ENCODE measurements around the gene ITPKB.
"Not testable (repeated sequence)": the region's sequence is repeated elsewhere in the genome, so short reads cannot be mapped to it uniquely, and the experiment has no call there.

The ITPKB gene

GRCh38 chr1:226599636-226600238, 139.3 kb downstream of the ITPKB start:
- DNase-seq, result no peak

GRCh38 chr1:226598955-226599354, 140.1 kb downstream of the ITPKB start:
- DNase-seq, result not testable (repeated sequence)

- no peak for DNase-seq
These were observed 140.6 kb downstream of the ITPKB start for GRCh38 chr1:226598455-226598849.

- DNase-seq, result no peak
These were observed 141.2 kb downstream of the ITPKB start for GRCh38 chr1:226597616-226598454.

- no peak for DNase-seq
These were observed 142.4 kb downstream of the ITPKB start for GRCh38 chr1:226596531-226597165.

DNA sequence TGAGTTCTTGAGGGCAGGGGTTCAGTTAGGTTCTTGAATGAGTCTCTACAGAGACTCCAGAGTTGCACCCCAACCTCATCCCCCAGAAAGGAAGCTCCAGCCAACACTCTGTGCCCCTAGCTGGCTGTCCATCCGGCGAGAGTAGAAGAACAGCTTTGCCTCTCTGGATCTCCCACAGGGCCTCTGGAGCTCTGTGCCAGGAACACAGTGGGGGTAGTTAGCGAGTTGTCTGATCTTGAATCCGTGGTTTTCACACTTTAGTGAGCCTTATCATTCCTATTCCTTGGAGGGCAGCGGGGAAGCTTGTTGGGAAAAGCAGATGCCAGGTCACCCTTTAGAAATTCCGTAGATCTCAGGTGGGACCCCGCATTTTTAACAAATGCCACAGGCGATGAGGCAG, 145.5 kb downstream of the ITPKB start:
- no peak for DNase-seq

DNA sequence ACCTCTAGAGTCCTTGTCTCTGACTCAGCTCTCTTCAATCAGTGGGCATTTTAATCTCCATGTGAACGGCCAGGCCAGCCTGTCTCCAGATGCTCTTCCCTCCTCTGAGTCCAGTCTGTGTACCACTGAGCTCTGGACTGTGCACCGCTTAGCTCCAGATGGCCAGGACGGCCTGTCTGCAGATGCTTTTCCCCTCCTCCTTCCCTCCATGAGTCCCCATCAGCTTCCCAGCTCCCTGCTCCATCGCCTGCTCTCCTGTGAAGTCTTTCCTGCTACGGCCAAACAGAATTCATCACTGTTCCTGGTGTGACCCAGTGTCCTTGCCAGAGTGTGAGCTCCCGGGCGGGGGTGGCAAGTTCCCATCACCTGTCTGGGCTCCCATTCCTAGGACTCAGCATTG, 148.5 kb downstream of the ITPKB start:
- no peak for DNase-seq

GRCh38 chr1:226589008-226589733, 149.9 kb downstream of the ITPKB start:
- DNase-seq, result no peak

DNA sequence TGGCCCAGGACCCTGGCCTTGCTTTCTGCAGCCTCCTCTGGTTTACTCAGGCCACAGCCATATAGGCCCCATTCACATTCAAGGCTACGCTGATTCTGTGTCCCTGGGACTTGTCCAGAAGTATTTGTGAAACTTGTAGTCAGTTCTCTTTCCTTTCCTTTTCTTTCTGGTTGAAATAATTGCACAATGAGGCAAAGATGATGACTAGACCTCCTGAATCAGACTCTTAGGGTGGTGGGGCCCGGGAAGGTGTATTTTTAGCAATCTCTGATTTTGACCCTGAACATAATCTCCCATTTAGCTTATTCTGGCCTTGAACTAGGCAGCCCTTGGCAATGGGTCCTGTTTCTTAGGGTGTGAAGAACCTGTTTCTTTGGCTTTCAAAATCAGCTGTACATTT, 150.6 kb downstream of the ITPKB start:
- no peak for DNase-seq

GRCh38 chr1:226586650-226587422, 152.2 kb downstream of the ITPKB start:
- DNase-seq, result no peak

DNA sequence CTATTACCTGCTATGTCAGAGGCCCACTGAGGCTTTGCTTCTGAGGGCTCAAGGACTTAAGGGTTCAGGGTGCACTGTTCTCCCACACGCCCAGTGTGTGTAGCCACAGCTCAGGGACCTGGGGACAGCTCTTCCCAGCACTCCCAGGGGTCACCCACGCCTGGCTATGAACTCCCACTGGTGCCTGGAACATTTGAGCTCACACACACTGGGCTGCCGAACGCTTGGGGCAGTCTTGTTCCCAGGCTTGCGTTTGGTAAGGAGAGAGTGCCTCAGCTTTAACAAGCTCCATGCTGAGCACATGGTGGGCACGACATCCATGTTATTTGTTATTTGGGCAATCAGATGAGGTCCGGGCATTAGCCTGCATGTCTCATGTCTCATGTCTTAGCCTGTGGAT, 153.0 kb downstream of the ITPKB start:
- DNase-seq, result no peak

DNA sequence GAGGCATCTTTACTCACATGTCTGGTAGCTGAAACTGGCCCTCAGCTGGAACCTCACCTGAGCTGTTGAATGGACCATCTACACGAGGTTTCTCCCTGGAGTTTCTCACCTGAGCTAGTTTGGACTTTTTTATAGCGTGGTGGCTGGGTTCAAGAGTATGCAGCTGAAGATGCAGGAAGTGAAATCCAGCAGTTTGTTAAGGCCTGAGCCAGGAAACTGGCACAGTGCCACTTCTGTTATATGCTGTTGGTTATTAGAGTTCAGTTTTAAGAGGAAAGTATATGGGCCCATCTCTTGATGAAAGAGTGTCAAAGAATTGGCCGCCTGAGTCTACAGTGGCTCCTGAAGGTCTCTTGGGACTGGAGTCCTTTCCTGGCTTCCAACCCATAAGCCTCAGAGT, 154.9 kb downstream of the ITPKB start:
- DNase-seq, result no peak

GRCh38 chr1:226582966-226583365, 156.1 kb downstream of the ITPKB start:
- no peak for DNase-seq

All from activated T-cell treated with anti-CD3 and anti-CD28 coated beads, Interleukin-2, amount 50 U/mL, for 48 hours (primary cell).